ENCODE data around the gene NFE2L2. TPM values are rescaled to one million over a fixed set of nuclear protein-coding genes. Genes with fewer than 3 reads are reported as not detected.
"Not testable (repeated sequence)": the region's sequence is repeated elsewhere in the genome, so short reads cannot be mapped to it uniquely, and the experiment has no call there.

Gene NFE2L2
- total RNA-seq, 2 donors from 2014 or later: 68.2 to 84.1 TPM

GRCh38 chr2:177207101-177207500 is 57.4 kb downstream of the NFE2L2 start:
- H3K27ac ChIP-seq: no peak overlapping the region
- no peak overlapping the region for H3K4me3 ChIP-seq
- H3K4me1 ChIP-seq: peaks cover 0 to 13% of the 10 kb centered on the region in 2 donors
- H3K27me3 ChIP-seq: no peaks in the 10 kb centered on the region
- DNase-seq (ENCODE audit: low spot score): no peak
- TF ChIP-seq CTCF (IDR thresholded peaks at IDR 0.05): no peak
- H3K36me3 ChIP-seq: no peaks in the 10 kb centered on the region
- no peaks in the 10 kb centered on the region for H3K9me3 ChIP-seq

GRCh38 chr2:177204417-177204816 is 60.1 kb downstream of the NFE2L2 start:
- no peak for DNase-seq (ENCODE audit: low spot score)
- no peak overlapping the region for H3K4me3 ChIP-seq
- H3K27me3 ChIP-seq: no peaks in the 10 kb centered on the region
- no peaks in the 10 kb centered on the region for H3K9me3 ChIP-seq
- H3K27ac ChIP-seq: no peak overlapping the region
- no peak for TF ChIP-seq CTCF (IDR thresholded peaks at IDR 0.05)
- no peaks in the 10 kb centered on the region for H3K36me3 ChIP-seq
- H3K4me1 ChIP-seq: no peaks in the 10 kb centered on the region

- Histone ChIP-seq H3K9me3 (no peaks in the 10 kb centered on the region), H3K4me1 (no peaks in the 10 kb centered on the region), H3K4me3 (no peak overlapping the region), H3K36me3 (no peaks in the 10 kb centered on the region), H3K27me3 (no peaks in the 10 kb centered on the region), H3K27ac (no peak overlapping the region)
- DNase-seq (ENCODE audit: low spot score): no peak
- TF ChIP-seq CTCF (IDR thresholded peaks at IDR 0.05): no peak
These were observed 62.6 kb downstream of the NFE2L2 start for GRCh38 chr2:177201919-177202346.

- H3K27me3 ChIP-seq; H3K4me1 ChIP-seq; H3K36me3 ChIP-seq; H3K9me3 ChIP-seq; DNase-seq (ENCODE audit: low spot score); H3K4me3 ChIP-seq; H3K27ac ChIP-seq: not testable (repeated sequence)
These were observed 64.1 kb downstream of the NFE2L2 start for GRCh38 chr2:177200419-177200818.

- no peaks in the 10 kb centered on the region for H3K27me3 ChIP-seq
- no peak for DNase-seq (ENCODE audit: low spot score)
- no peaks in the 10 kb centered on the region for H3K36me3 ChIP-seq
- H3K4me1 ChIP-seq: no peaks in the 10 kb centered on the region
- no peak overlapping the region for H3K4me3 ChIP-seq
- no peak for TF ChIP-seq CTCF (IDR thresholded peaks at IDR 0.05)
- no peaks in the 10 kb centered on the region for H3K9me3 ChIP-seq
- no peak overlapping the region for H3K27ac ChIP-seq
These were observed 69.3 kb downstream of the NFE2L2 start for GRCh38 chr2:177195194-177195593.

GRCh38 chr2:177193240-177193639 is 71.3 kb downstream of the NFE2L2 start:
- H3K27ac ChIP-seq: no peak overlapping the region
- no peaks in the 10 kb centered on the region for H3K36me3 ChIP-seq
- no peak overlapping the region for H3K4me3 ChIP-seq
- no peak for DNase-seq (ENCODE audit: low spot score)
- H3K27me3 ChIP-seq: no peaks in the 10 kb centered on the region
- no peaks in the 10 kb centered on the region for H3K9me3 ChIP-seq
- no peaks in the 10 kb centered on the region for H3K4me1 ChIP-seq
- no peak for TF ChIP-seq CTCF (IDR thresholded peaks at IDR 0.05)

Data from right atrium auricular region (tissue), 2 donors.